K562 (cell line): Measurements from ENCODE around the gene IL37. TPM values are rescaled to one million over a fixed set of nuclear protein-coding genes. Genes with fewer than 3 reads are reported as not detected.

ENCODE experiments used
- ATAC-seq: fragments of 200-7000 bp; cut with Tn5 transposase; 3 replicates; pipeline ENCODE4 v1.9.1; 2020; ENCODE audit warnings: moderate library complexity
- BruUV-seq: library from RNA; stranded (reverse); fragments of 400-500 nt; replicated peaks from 2 replicates; lab custom pipeline; 2021; lab: Mats Ljungman, UMichigan
- CTCF ChIA-PET: fragments of 300-600 bp; formaldehyde crosslinking; extraction: SDS; loops from one replicate; lab custom pipeline; 2021; ENCODE audit warnings: low intra/inter-chr PET ratio; lab: Yijun Ruan, JAX
- POLR2A ChIA-PET: fragments of 300-600, 350-650 bp; sonication (Branson Sonifier 250); formaldehyde crosslinking; extraction: SDS; loops from one replicate; lab custom pipeline; 2021; ENCODE audit warnings: antibody characterized with exemption, inconsistent platforms; lab: Yijun Ruan, JAX
- DNase-seq, 4 experiments: peaks; one replicate each; pipeline versions ENCODE4 v3.0.0 to v3.0.0-alpha.2; 2011 to 2018; ENCODE audit warnings: low spot score in 3 of 4, mixed read lengths in 3 of 4; ENCODE audit errors: extremely low read depth in 1 of 4
- FAIRE-seq: peaks from 2 replicates; lab custom pipeline; 2011; peaks lifted over from hg19 to GRCh38; lab: Jason Lieb, UNC
- H2AFZ ChIP-seq: 2 replicates; pipeline ENCODE4 v1.6.0; 2011; ENCODE audit warnings: low read depth, low read length, control low read depth, inconsistent platforms
- H3K27ac ChIP-seq: fragments of 200-600 bp; 3 replicates; pipeline ENCODE4 v1.8.0; 2011; ENCODE audit warnings: low read depth, mild to moderate bottlenecking, control low read depth, inconsistent platforms, low read length, moderate library complexity, mixed read lengths; ENCODE audit errors: extremely low read depth
- H3K27me3 ChIP-seq, 2 experiments: fragments of 300-600 bp in 1 of 2; 2 replicates in 1 of 2; 3 replicates in 1 of 2; pipeline versions ENCODE4 v1.6.0 to v1.8.0; 2011; ENCODE audit warnings: inconsistent platforms in 2 of 2, low read length in 2 of 2, mild to moderate bottlenecking in 1 of 2, mixed read lengths in 1 of 2, moderate library complexity in 1 of 2; ENCODE audit not compliant: control insufficient read depth in 2 of 2, insufficient read depth in 2 of 2
- H3K36me3 ChIP-seq: fragments of 300-600 bp; 3 replicates; pipeline ENCODE4 v1.8.0; 2011; ENCODE audit warnings: mild to moderate bottlenecking, low read length, inconsistent platforms; ENCODE audit not compliant: control insufficient read depth, insufficient read depth
- H3K4me1 ChIP-seq, 2 experiments: fragments of 200-600 bp in 1 of 2; replicated peaks in 1 of 2; 2 replicates in 1 of 2; 3 replicates in 1 of 2; pipeline versions ENCODE4 v1.5.1 to v1.8.0; 2011; ENCODE audit warnings: inconsistent platforms in 2 of 2, low read length in 2 of 2, mild to moderate bottlenecking in 1 of 2, mixed read lengths in 1 of 2, moderate library complexity in 1 of 2; ENCODE audit not compliant: control insufficient read depth in 2 of 2, insufficient read depth in 2 of 2
- H3K4me2 ChIP-seq: 2 replicates; pipeline ENCODE4 v1.6.1; 2011; ENCODE audit warnings: low read length, control low read depth, inconsistent platforms, mixed read lengths; ENCODE audit not compliant: insufficient read depth
- H3K4me3 ChIP-seq: fragments of 200-600 bp; sonication (generic), shearing (Covaris generic); 2 replicates; pipeline ENCODE4 v1.5.1; 2016; ENCODE audit warnings: control low read depth, inconsistent platforms
- H3K79me2 ChIP-seq: fragments of 200-600 bp; 3 replicates; pipeline ENCODE4 v1.8.0; 2011; ENCODE audit warnings: low read length, inconsistent platforms; ENCODE audit not compliant: control insufficient read depth, insufficient read depth
- H3K9ac ChIP-seq, 2 experiments: 2 replicates each; pipeline versions ENCODE4 v1.6.0 to v1.6.1; 2011; ENCODE audit warnings: low read depth in 2 of 2, low read length in 2 of 2, control low read depth in 1 of 2, inconsistent platforms in 1 of 2, mild to moderate bottlenecking in 1 of 2, mixed read lengths in 1 of 2; ENCODE audit not compliant: insufficient read depth in 1 of 2
- H3K9me1 ChIP-seq: one replicate; pipeline ENCODE4 v1.6.0; 2011; ENCODE audit warnings: inconsistent platforms, mild to moderate bottlenecking, low read length, moderate library complexity; ENCODE audit not compliant: control insufficient read depth, insufficient read depth
- H3K9me3 ChIP-seq: replicated peaks from 2 replicates; pipeline ENCODE4 v1.5.1; 2011; ENCODE audit warnings: low read depth, low read length, inconsistent platforms; ENCODE audit not compliant: control insufficient read depth, insufficient read depth
- H4K20me1 ChIP-seq: replicated peaks from 2 replicates; pipeline ENCODE4 v1.6.1; 2011; ENCODE audit warnings: low read length, inconsistent platforms, mixed read lengths; ENCODE audit not compliant: control insufficient read depth, insufficient read depth
- ASH1L ChIP-seq: fragments of 450-650 bp; IDR thresholded peaks from 2 replicates; pipeline ENCODE4 v1.6.1; 2018; ENCODE audit warnings: borderline replicate concordance, mild to moderate bottlenecking, low read depth; ENCODE audit not compliant: partially characterized antibody
- ELF1 ChIP-seq: fragments of 200-800 bp; sonication (Bioruptor generic); IDR thresholded peaks from 2 replicates; pipeline ENCODE4 v1.6.1; 2016; ENCODE audit warnings: missing genetic modification characterization, missing compliant biosample characterization
- KDM1A ChIP-seq, 2 experiments: fragments of 450-650 bp; IDR thresholded peaks; 2 replicates each; pipeline ENCODE4 v1.6.1; 2016; ENCODE audit warnings: mild to moderate bottlenecking in 2 of 2
- MCM5 ChIP-seq: fragments of 450-650 bp; IDR thresholded peaks from 2 replicates; pipeline ENCODE4 v1.6.1; 2016; ENCODE audit warnings: low read depth
- MTF1 ChIP-seq: fragments of 250-450 bp; sonication (Bioruptor Pico); IDR thresholded peaks from 2 replicates; pipeline ENCODE4 v1.9.0; 2021; ENCODE audit warnings: moderate library complexity, mild to moderate bottlenecking, inconsistent platforms, borderline replicate concordance
- MYC ChIP-seq, 2 experiments: fragments of 250-450 bp in 1 of 2; sonication (Bioruptor Pico) in 1 of 2; IDR thresholded peaks; 2 replicates each; pipeline versions ENCODE4 v1.5.1 to v1.6.1; 2012 to 2021; ENCODE audit warnings: low read depth in 2 of 2, borderline replicate concordance in 1 of 2, improper control_type of control experiment in 1 of 2, low read length in 1 of 2, mild to moderate bottlenecking in 1 of 2, moderate library complexity in 1 of 2
- PML ChIP-seq: IDR thresholded peaks from 2 replicates; pipeline ENCODE4 v1.6.1; 2012; ENCODE audit warnings: low read length, inconsistent platforms
- POLR3A ChIP-seq: IDR thresholded peaks from 2 replicates; pipeline ENCODE4 v1.6.1; 2011; ENCODE audit warnings: borderline replicate concordance, mild to moderate bottlenecking, moderate library complexity; ENCODE audit not compliant: insufficient read length, insufficient read depth; ENCODE audit errors: extremely low read depth
- RUNX1 ChIP-seq: sonication (generic); IDR thresholded peaks from 2 replicates; pipeline ENCODE4 v1.6.1; 2016; ENCODE audit warnings: antibody characterized with exemption, low read depth
- SIN3A ChIP-seq, 2 experiments: fragments of 150-350 bp in 1 of 2; IDR thresholded peaks; 2 replicates each; pipeline ENCODE4 v1.6.1; 2011 to 2016; ENCODE audit warnings: borderline replicate concordance in 2 of 2, low read depth in 2 of 2, low read length in 2 of 2, mild to moderate bottlenecking in 2 of 2, moderate library complexity in 2 of 2; ENCODE audit not compliant: control insufficient read depth in 1 of 2
- SRSF7 ChIP-seq: fragments of 200-400 bp; formaldehyde crosslinking; optimal IDR thresholded peaks from 2 replicates; pipeline ENCODE3; 2017; ENCODE audit warnings: mild to moderate bottlenecking, low read depth, low read length
- ZNF134 ChIP-seq: fragments of 250-450 bp; sonication (Bioruptor Pico); conservative IDR thresholded peaks from 2 replicates; pipeline ENCODE4 v1.4.0; 2020
- ZNF174 ChIP-seq: fragments of 250-450 bp; sonication (Bioruptor Pico); IDR thresholded peaks from 2 replicates; pipeline ENCODE4 v1.4.0; 2020; ENCODE audit warnings: mild to moderate bottlenecking
- ZNF197 ChIP-seq: fragments of 200-800 bp; sonication (Bioruptor generic); IDR thresholded peaks from 2 replicates; pipeline ENCODE4 v1.6.1; 2016; ENCODE audit warnings: low read depth, missing genetic modification characterization, missing compliant biosample characterization
- ZNF586 ChIP-seq: fragments of 450-650 bp; formaldehyde crosslinking; conservative IDR thresholded peaks from 2 replicates; pipeline ENCODE4 v1.4.0; 2020; ENCODE audit warnings: mild to moderate bottlenecking, moderate library complexity
- ZNF766 ChIP-seq: fragments of 200-800 bp; sonication (Bioruptor generic); conservative IDR thresholded peaks from 2 replicates; pipeline ENCODE4 v1.6.1; 2016; ENCODE audit warnings: missing genetic modification characterization, missing compliant biosample characterization
- WGBS: fragments of 100-300 bp; shearing (Covaris generic); methylation state at CpG from one replicate; pipeline ENCODE4 v1.1.6; 2016; ENCODE audit warnings: low coverage, mixed read lengths; ENCODE audit not compliant: insufficient coverage; ENCODE audit errors: missing lambda C conversion rate; 5-methylcytosine and 5-hydroxymethylcytosine counted together
- in situ Hi-C: fragments of 300-500 bp; cut with MboI; formaldehyde crosslinking; loops from 4 replicates; pipeline ENCODE4 v1.15.0; 2018; ENCODE audit warnings: inconsistent platforms, mixed read lengths
- intact Hi-C: fragments of 100-400 bp; cut with micrococcal nuclease; formaldehyde crosslinking; loops from 2 replicates; pipeline ENCODE4 v1.14.2; 2022
- polyA plus RNA-seq, 8 experiments: library from polyadenylated mRNA; depleted of rRNA in 4 of 8; stranded (reverse) in 5 of 8; unstranded in 3 of 8; fragments of >200 nt; fragmentation: Nextera tagmentation in 2 of 8; fragmentation: Illumina TruSeq in 1 of 8; extraction: Ambion mirVana in 2 of 8; extraction: Trizol in 1 of 8; gene quantifications; 2 replicates each; pipeline versions ENCODE4 v1.2.1 to v1.2.3, GENCODE V29; 2011 to 2014; ENCODE audit warnings: inconsistent platforms in 1 of 8, missing spikeins in 1 of 8
- total RNA-seq, 7 experiments: library from RNA; depleted of rRNA in 6 of 7; stranded (reverse); fragments of >200 nt in 6 of 7; fragmentation: Illumina TruSeq in 2 of 7; extraction: Trizol in 2 of 7; gene quantifications; 2 replicates each; pipeline versions ENCODE4 v1.2.1 to v1.2.3, GENCODE V29; 2011 to 2021; ENCODE audit warnings: low replicate concordance in 1 of 7
- TF ChIP-seq, protein P1 (sequence below): fragments of 450-650 bp; formaldehyde crosslinking; IDR thresholded peaks from 2 replicates; pipeline ENCODE4 v1.4.0; 2020; ENCODE audit warnings: mild to moderate bottlenecking, moderate library complexity

The IL37 gene
- total and polyA plus RNA-seq, 9 of the 15 experiments (the other 6 are each of a cell fraction or from before 2014, with no cell fraction given): not detected

DNA sequence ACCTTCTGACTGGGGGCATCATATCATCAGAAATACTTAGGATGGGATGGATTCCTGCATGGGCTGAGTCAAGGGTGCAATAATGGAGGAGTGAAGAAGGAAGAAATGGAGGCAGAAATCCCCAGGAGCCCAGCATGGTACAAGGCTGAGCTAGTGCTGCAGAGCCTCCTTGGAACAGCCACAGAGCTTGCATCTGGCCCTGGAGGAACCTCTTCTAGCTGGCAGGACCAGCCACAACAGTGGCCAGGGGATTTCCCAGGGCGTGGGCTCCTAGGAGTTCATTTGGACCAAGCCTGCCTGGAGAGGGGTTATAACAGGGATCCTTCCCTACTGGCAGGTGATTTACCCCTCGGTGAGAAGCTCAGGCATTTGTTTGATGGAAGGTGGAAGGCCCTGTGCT lies 4.7 kb upstream of the IL37 start:
- WGBS: 12% methylated on average over 2 of the region's 2 CpGs
- H3K9me3 ChIP-seq: no peaks in the 10 kb centered on the region; the same call in 1 of the 2 replicates
- no peak overlapping the region for H2AFZ ChIP-seq
- H3K9ac ChIP-seq: no peak overlapping the region
- H3K4me1 ChIP-seq: peaks cover 4 to 9% of the 10 kb centered on the region in 2 experiments; a peak in 3 of 5 replicates
- H3K79me2 ChIP-seq: no peaks in the 10 kb centered on the region
- TF ChIP-seq, protein P1, sequence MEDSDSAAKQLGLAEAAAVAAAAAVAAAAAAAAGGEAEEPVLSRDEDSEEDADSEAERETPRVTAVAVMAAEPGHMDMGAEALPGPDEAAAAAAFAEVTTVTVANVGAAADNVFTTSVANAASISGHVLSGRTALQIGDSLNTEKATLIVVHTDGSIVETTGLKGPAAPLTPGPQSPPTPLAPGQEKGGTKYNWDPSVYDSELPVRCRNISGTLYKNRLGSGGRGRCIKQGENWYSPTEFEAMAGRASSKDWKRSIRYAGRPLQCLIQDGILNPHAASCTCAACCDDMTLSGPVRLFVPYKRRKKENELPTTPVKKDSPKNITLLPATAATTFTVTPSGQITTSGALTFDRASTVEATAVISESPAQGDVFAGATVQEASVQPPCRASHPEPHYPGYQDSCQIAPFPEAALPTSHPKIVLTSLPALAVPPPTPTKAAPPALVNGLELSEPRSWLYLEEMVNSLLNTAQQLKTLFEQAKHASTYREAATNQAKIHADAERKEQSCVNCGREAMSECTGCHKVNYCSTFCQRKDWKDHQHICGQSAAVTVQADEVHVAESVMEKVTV (CRISPR knock-in tag): no peak
- TF ChIP-seq ZNF174 (no peak), SRSF7 (no peak), KDM1A (IDR thresholded peaks at IDR 0.05) (no peak), PML (no peak), MYC (IDR thresholded peaks at IDR 0.05; ENCODE audit: low read depth, low read length) (no peak), MYC (CRISPR knock-in tag; IDR thresholded peaks at IDR 0.05; ENCODE audit: borderline replicate concordance, low read depth) (no peak), ASH1L (no peak), ELF1 (tag) (no peak), MTF1 (CRISPR knock-in tag) (no peak), MCM5 (no peak), RUNX1 (no peak), ZNF766 (CRISPR knock-in tag) (no peak), SIN3A (IDR thresholded peaks at IDR 0.05; ENCODE audit: borderline replicate concordance in 2 of 2, control insufficient read depth in 1 of 2, low read depth in 2 of 2, low read length in 2 of 2) (no peak), ZNF134 (CRISPR knock-in tag) (no peak), ZNF586 (CRISPR knock-in tag) (no peak), POLR3A (no peak), ZNF197 (CRISPR knock-in tag) (no peak)
- TF ChIP-seq, all 486 proteins: peak for 0
- no peak overlapping the region for H3K27ac ChIP-seq
- ChIA-PET CTCF (no interaction called here), POLR2A (interaction anchor here (1.3 kb wide), 1 partner anchor 155 kb away, joined by 3 read pairs; no protein-coding TSS in a partner anchor)
- no peak overlapping the region for H3K4me2 ChIP-seq
- in situ Hi-C loops: no loop called here
- no peak for FAIRE-seq
- no peaks in the 10 kb centered on the region for H3K27me3 ChIP-seq
- no peak for DNase-seq
- H4K20me1 ChIP-seq: no peaks in the 10 kb centered on the region; the same call in 1 of the 2 replicates
- no peaks in the 10 kb centered on the region for H3K36me3 ChIP-seq
- ATAC-seq: no peak
- no peak overlapping the region for H3K4me3 ChIP-seq
- no peaks in the 10 kb centered on the region for H3K9me1 ChIP-seq
- intact Hi-C loops: no loop called here
- no TSS peak for BruUV-seq
